ENCODE measurements around the gene TAAR9. TPM values are rescaled to one million over a fixed set of nuclear protein-coding genes. Genes with fewer than 3 reads are reported as not detected.

Gene TAAR9
- total RNA-seq, 1 donor: not detected

GRCh38 chr6:132584698-132585097 lies 46.6 kb downstream of the TAAR9 start:
- no peak for TF ChIP-seq CTCF (IDR thresholded peaks at IDR 0.05; ENCODE audit: insufficient read depth, low read depth, low read length)
- no peak overlapping the region for H3K4me3 ChIP-seq (ENCODE audit: low read depth, low read length)

GRCh38 chr6:132587424-132587823 lies 49.3 kb downstream of the TAAR9 start:
- no peak for DNase-seq (ENCODE audit: low read depth)
- TF ChIP-seq CTCF (IDR thresholded peaks at IDR 0.05; ENCODE audit: insufficient read depth, low read depth, low read length): no peak
- H3K4me3 ChIP-seq (ENCODE audit: low read depth, low read length): no peak overlapping the region

More at GRCh38 chr6:132584698-132585097, 46.6 kb downstream of the TAAR9 start:
- no peak for DNase-seq (ENCODE audit: low read depth)

Small RNA genes within 50 kb of the gene (small RNA-seq; reads per million reads assigned to genes)
- gene TAAR7P: not detected

Other genes with a start within 250 kb of the TAAR9 start
- 15.1 and 25.4 TPM in 2 replicates for gene MOXD1, start 136.8 kb upstream of the TAAR9 start, total RNA-seq
- gene STX7, start 25.2 kb upstream of the TAAR9 start, total RNA-seq: 16.8 and 27.2 TPM in 2 replicates
- not detected in 2 replicates for gene TAAR8, start 14.4 kb downstream of the TAAR9 start, total RNA-seq
- gene TAAR6, start 32.0 kb downstream of the TAAR9 start, total RNA-seq: not detected in 2 replicates
- gene TAAR5, start 51.5 kb downstream of the TAAR9 start, total RNA-seq: not detected in 2 replicates
- gene TAAR2, start 86.0 kb downstream of the TAAR9 start, total RNA-seq: not detected in 2 replicates
- not detected in 2 replicates for gene TAAR1, start 120.9 kb downstream of the TAAR9 start, total RNA-seq
- gene VNN1, start 175.8 kb downstream of the TAAR9 start, total RNA-seq: under 0.01 TPM in 2 replicates
- gene VNN2, start 219.6 kb downstream of the TAAR9 start, total RNA-seq: not detected in 2 replicates

Measured in fibroblast of villous mesenchyme (primary cell).